Inflammatory macrophage treated with lipopolysaccharide for 4 hours (primary cell): ENCODE results near the gene SQOR.

ENCODE experiments used
- DNase-seq: peaks from one replicate; pipeline ENCODE4 v3.0.0-alpha.2; 2020

SQOR gene

GRCh38 chr15:45714590-45715488, 80.0 kb downstream of the SQOR start:
- peak; percentile 44 for DNase-seq

- no peak for DNase-seq
Measured at GRCh38 chr15:45715528-45715927, 80.7 kb downstream of the SQOR start.

- no peak for DNase-seq
Measured at GRCh38 chr15:45719490-45719889, 84.7 kb downstream of the SQOR start.

- no peak for DNase-seq
Measured at GRCh38 chr15:45720183-45720582, 85.4 kb downstream of the SQOR start.

- no peak for DNase-seq
Measured at GRCh38 chr15:45728641-45729040, 93.8 kb downstream of the SQOR start.

- no peak for DNase-seq
Measured at GRCh38 chr15:45729141-45729540, 94.3 kb downstream of the SQOR start.

- no peak for DNase-seq
Measured at GRCh38 chr15:45731343-45731742, 96.5 kb downstream of the SQOR start.

- no peak for DNase-seq
Measured at GRCh38 chr15:45732662-45733061, 97.8 kb downstream of the SQOR start.

- no peak for DNase-seq
Measured at GRCh38 chr15:45734260-45734711, 99.5 kb downstream of the SQOR start.
